SK-N-SH (cell line): Measurements from ENCODE around the gene SRF. TPM values are rescaled to one million over a fixed set of nuclear protein-coding genes. Genes with fewer than 3 reads are reported as not detected.

Experiments used
- CTCF ChIA-PET: fragments of 300-600, 350-600 bp; formaldehyde crosslinking; extraction: SDS; loops from one replicate; lab custom pipeline; 2021; lab: Yijun Ruan, JAX
- POLR2A ChIA-PET: fragments of 350-600 bp; sonication (Branson Sonifier 250); formaldehyde crosslinking; extraction: SDS; loops from one replicate; lab custom pipeline; 2020; ENCODE audit warnings: antibody characterized with exemption, inconsistent platforms; lab: Yijun Ruan, JAX
- DNase-seq: peaks from one replicate; pipeline ENCODE4 v3.0.0; 2012
- H2AFZ ChIP-seq: fragments of 200-600 bp; sonication (generic); 2 replicates; pipeline ENCODE4 v1.8.1; 2016; ENCODE audit warnings: antibody characterized with exemption, mild to moderate bottlenecking, low read depth
- H3F3A ChIP-seq: fragments of 200-600 bp; sonication (generic); replicated peaks from 2 replicates; pipeline ENCODE3; 2016; ENCODE audit warnings: antibody characterized with exemption, mild to moderate bottlenecking; ENCODE audit not compliant: insufficient read depth
- H3K27ac ChIP-seq, 2 experiments: fragments of 200-500 bp in 1 of 2; fragments of 200-600 bp in 1 of 2; sonication (Bioruptor generic) in 1 of 2; sonication (generic), shearing (Covaris generic) in 1 of 2; 2 replicates each; pipeline versions ENCODE4 v1.5.1 to v1.6.1; 2014 to 2016; ENCODE audit warnings: low read depth in 2 of 2, inconsistent platforms in 1 of 2, low read length in 1 of 2, mild to moderate bottlenecking in 1 of 2, mixed read lengths in 1 of 2
- H3K27me3 ChIP-seq: fragments of 200-600 bp; sonication (generic), shearing (Covaris generic); 2 replicates; pipeline ENCODE4 v1.6.1; 2016; ENCODE audit warnings: mixed run types; ENCODE audit not compliant: insufficient read depth
- H3K36me3 ChIP-seq, 2 experiments: fragments of 200-500 bp in 1 of 2; fragments of 200-600 bp in 1 of 2; sonication (Bioruptor generic) in 1 of 2; sonication (generic) in 1 of 2; replicated peaks in 1 of 2; 2 replicates each; pipeline versions ENCODE3 to v1.5.1; 2014 to 2016; ENCODE audit warnings: low read length in 1 of 2, mild to moderate bottlenecking in 1 of 2; ENCODE audit not compliant: insufficient read depth in 2 of 2, control insufficient read depth in 1 of 2
- H3K4me1 ChIP-seq, 2 experiments: fragments of 200-500 bp in 1 of 2; fragments of 200-600 bp in 1 of 2; sonication (Bioruptor generic) in 1 of 2; sonication (generic), shearing (Covaris generic) in 1 of 2; 2 replicates each; pipeline versions ENCODE4 v1.5.1 to v1.6.1; 2014 to 2016; ENCODE audit warnings: low read depth in 1 of 2, low read length in 1 of 2, mixed run types in 1 of 2; ENCODE audit not compliant: insufficient read depth in 2 of 2, control insufficient read depth in 1 of 2
- H3K4me2 ChIP-seq: fragments of 200-600 bp; sonication (generic), shearing (Covaris generic); 2 replicates; pipeline ENCODE4 v1.6.1; 2017; ENCODE audit warnings: mixed run types
- H3K4me3 ChIP-seq, 2 experiments: fragments of 200-500 bp in 1 of 2; fragments of 200-600 bp in 1 of 2; sonication (Bioruptor generic) in 1 of 2; sonication (generic), shearing (Covaris generic) in 1 of 2; 2 replicates each; pipeline versions ENCODE4 v1.5.1 to v1.8.1; 2014 to 2016; ENCODE audit warnings: low read depth in 2 of 2, inconsistent platforms in 1 of 2, low read length in 1 of 2, mild to moderate bottlenecking in 1 of 2, mixed read lengths in 1 of 2, moderate library complexity in 1 of 2
- H3K79me2 ChIP-seq: fragments of 200-600 bp; sonication (generic); 2 replicates; pipeline ENCODE4 v1.8.1; 2017; ENCODE audit warnings: mild to moderate bottlenecking; ENCODE audit not compliant: insufficient read depth
- H3K9ac ChIP-seq: fragments of 200-600 bp; sonication (generic); 2 replicates; pipeline ENCODE4 v1.6.1; 2017; ENCODE audit warnings: mixed run types
- H3K9me2 ChIP-seq: fragments of 200-600 bp; sonication (generic); 2 replicates; pipeline ENCODE4 v1.6.1; 2017; ENCODE audit warnings: mixed run types
- H3K9me3 ChIP-seq: fragments of 200-600 bp; sonication (generic); 2 replicates; pipeline ENCODE4 v1.6.1; 2017; ENCODE audit warnings: mixed run types, mild to moderate bottlenecking, moderate library complexity
- H4K20me1 ChIP-seq: fragments of 200-600 bp; sonication (generic); 2 replicates; pipeline ENCODE4 v1.6.1; 2017; ENCODE audit warnings: mild to moderate bottlenecking, mixed run types; ENCODE audit not compliant: insufficient read depth
- FOXM1 ChIP-seq: IDR thresholded peaks from 2 replicates; pipeline ENCODE4 v1.4.0; 2012; ENCODE audit warnings: low read depth, mild to moderate bottlenecking
- GABPA ChIP-seq: IDR thresholded peaks from 2 replicates; pipeline ENCODE4 v1.4.0; 2012; ENCODE audit warnings: low read depth, mild to moderate bottlenecking
- GATA2 ChIP-seq: sonication (generic); formaldehyde crosslinking; IDR thresholded peaks from 2 replicates; pipeline ENCODE4 v1.5.0; 2020; ENCODE audit warnings: mild to moderate bottlenecking, missing genetic modification reagents
- NRF1 ChIP-seq: IDR thresholded peaks from 2 replicates; pipeline ENCODE4 v1.6.1; 2012; ENCODE audit warnings: low read depth, mild to moderate bottlenecking, low read length
- POLR2AphosphoS5 ChIP-seq: IDR thresholded peaks from 2 replicates; pipeline ENCODE4 v1.6.1; 2012; ENCODE audit warnings: low read depth, low read length
- RFX5 ChIP-seq: IDR thresholded peaks from 2 replicates; pipeline ENCODE4 v1.6.1; 2012; ENCODE audit warnings: mild to moderate bottlenecking, improper control_type of control experiment, low read length
- SIN3A ChIP-seq: IDR thresholded peaks from 2 replicates; pipeline ENCODE4 v1.6.1; 2012; ENCODE audit warnings: low read depth, mild to moderate bottlenecking, low read length, moderate library complexity, borderline replicate concordance
- SMC3 ChIP-seq: IDR thresholded peaks from 2 replicates; pipeline ENCODE4 v1.6.1; 2012; ENCODE audit warnings: low read depth, low read length, improper control_type of control experiment
- TCF12 ChIP-seq: IDR thresholded peaks from 2 replicates; pipeline ENCODE4 v1.4.0; 2012
- TEAD4 ChIP-seq: IDR thresholded peaks from 2 replicates; pipeline ENCODE4 v1.4.0; 2012; ENCODE audit warnings: mild to moderate bottlenecking, borderline replicate concordance; ENCODE audit not compliant: insufficient read depth
- WGBS: methylation state at CpG from one replicate; pipeline ENCODE4 v1.1.6; 2017; ENCODE audit warnings: low lambda C conversion rate; 5-methylcytosine and 5-hydroxymethylcytosine counted together
- polyA plus RNA-seq, 3 experiments: library from polyadenylated mRNA; depleted of rRNA; stranded (reverse); fragments of >200 nt; gene quantifications; 2 replicates each; pipeline ENCODE4 v1.2.3, GENCODE V29; 2012
- TF ChIP-seq, protein P1 (sequence below): fragments of 150-350 bp; IDR thresholded peaks from 2 replicates; pipeline ENCODE4 v1.6.1; 2016; ENCODE audit warnings: mild to moderate bottlenecking, low read depth, low read length
- TF ChIP-seq, protein P2 (sequence below): IDR thresholded peaks from 2 replicates; pipeline ENCODE4 v1.6.1; 2012; ENCODE audit warnings: mild to moderate bottlenecking, low read depth, low read length, moderate library complexity
- TF ChIP-seq, protein P3 (sequence below): IDR thresholded peaks from 2 replicates; pipeline ENCODE4 v1.4.0; 2012; ENCODE audit warnings: low read depth
- TF ChIP-seq, protein P4 (sequence below): IDR thresholded peaks from 2 replicates; pipeline ENCODE4; 2012
- TF ChIP-seq, protein P5 (sequence below): fragments of 150-350 bp; IDR thresholded peaks from 2 replicates; pipeline ENCODE4 v1.6.1; 2017; ENCODE audit warnings: antibody characterized with exemption, low read length, low read depth, borderline replicate concordance

Gene SRF
- polyA plus RNA-seq, 1 of the 3 experiments (the other 2 are of a cell fraction) = 31.7 TPM

DNA sequence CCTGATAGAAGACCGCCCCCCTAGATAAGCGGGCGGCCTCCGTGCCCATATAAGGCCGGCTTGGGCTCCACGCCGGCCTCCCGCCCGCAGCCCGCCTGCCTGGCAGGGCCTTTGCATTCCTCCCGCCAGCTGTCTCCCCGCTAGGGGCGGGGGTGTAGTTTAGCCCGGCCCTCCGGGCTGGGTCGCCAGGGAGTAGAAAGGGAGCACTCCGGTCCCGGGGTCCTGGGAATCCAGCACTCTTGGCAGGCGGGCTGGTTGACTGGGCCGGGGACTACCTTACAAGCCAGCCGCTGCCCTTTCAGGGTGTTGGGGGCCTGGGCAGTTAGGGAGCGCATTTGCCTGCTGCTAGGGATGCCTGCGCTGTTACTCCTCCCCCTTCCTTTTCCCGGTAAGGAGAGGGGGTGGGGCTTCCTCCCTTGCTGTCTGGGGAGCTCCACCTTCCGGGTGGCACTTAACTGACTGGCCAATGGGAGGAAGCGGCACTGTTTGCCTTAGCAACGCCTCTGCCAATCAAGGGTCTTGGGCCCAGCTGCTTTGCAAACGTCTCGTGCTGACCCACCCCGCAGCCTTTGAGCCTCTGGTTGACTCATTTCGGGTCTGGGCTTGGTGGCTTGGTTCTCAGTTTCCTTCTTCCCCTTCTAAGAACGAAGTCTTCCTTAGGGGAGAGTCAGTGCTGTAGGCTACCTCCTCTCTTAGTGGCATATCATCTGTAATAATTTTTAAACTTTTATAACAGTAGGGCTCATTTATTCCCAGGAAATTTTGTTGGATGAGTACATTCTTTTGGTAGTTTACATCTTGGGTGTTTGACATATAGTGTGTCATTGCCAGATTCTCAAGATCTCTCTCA lies 3.4 kb downstream of the SRF start (continued):
- TF ChIP-seq, protein P1, sequence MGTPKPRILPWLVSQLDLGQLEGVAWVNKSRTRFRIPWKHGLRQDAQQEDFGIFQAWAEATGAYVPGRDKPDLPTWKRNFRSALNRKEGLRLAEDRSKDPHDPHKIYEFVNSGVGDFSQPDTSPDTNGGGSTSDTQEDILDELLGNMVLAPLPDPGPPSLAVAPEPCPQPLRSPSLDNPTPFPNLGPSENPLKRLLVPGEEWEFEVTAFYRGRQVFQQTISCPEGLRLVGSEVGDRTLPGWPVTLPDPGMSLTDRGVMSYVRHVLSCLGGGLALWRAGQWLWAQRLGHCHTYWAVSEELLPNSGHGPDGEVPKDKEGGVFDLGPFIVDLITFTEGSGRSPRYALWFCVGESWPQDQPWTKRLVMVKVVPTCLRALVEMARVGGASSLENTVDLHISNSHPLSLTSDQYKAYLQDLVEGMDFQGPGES = peak; percentile 76
- TF ChIP-seq, protein P2, sequence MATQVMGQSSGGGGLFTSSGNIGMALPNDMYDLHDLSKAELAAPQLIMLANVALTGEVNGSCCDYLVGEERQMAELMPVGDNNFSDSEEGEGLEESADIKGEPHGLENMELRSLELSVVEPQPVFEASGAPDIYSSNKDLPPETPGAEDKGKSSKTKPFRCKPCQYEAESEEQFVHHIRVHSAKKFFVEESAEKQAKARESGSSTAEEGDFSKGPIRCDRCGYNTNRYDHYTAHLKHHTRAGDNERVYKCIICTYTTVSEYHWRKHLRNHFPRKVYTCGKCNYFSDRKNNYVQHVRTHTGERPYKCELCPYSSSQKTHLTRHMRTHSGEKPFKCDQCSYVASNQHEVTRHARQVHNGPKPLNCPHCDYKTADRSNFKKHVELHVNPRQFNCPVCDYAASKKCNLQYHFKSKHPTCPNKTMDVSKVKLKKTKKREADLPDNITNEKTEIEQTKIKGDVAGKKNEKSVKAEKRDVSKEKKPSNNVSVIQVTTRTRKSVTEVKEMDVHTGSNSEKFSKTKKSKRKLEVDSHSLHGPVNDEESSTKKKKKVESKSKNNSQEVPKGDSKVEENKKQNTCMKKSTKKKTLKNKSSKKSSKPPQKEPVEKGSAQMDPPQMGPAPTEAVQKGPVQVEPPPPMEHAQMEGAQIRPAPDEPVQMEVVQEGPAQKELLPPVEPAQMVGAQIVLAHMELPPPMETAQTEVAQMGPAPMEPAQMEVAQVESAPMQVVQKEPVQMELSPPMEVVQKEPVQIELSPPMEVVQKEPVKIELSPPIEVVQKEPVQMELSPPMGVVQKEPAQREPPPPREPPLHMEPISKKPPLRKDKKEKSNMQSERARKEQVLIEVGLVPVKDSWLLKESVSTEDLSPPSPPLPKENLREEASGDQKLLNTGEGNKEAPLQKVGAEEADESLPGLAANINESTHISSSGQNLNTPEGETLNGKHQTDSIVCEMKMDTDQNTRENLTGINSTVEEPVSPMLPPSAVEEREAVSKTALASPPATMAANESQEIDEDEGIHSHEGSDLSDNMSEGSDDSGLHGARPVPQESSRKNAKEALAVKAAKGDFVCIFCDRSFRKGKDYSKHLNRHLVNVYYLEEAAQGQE = no peak

DNA sequence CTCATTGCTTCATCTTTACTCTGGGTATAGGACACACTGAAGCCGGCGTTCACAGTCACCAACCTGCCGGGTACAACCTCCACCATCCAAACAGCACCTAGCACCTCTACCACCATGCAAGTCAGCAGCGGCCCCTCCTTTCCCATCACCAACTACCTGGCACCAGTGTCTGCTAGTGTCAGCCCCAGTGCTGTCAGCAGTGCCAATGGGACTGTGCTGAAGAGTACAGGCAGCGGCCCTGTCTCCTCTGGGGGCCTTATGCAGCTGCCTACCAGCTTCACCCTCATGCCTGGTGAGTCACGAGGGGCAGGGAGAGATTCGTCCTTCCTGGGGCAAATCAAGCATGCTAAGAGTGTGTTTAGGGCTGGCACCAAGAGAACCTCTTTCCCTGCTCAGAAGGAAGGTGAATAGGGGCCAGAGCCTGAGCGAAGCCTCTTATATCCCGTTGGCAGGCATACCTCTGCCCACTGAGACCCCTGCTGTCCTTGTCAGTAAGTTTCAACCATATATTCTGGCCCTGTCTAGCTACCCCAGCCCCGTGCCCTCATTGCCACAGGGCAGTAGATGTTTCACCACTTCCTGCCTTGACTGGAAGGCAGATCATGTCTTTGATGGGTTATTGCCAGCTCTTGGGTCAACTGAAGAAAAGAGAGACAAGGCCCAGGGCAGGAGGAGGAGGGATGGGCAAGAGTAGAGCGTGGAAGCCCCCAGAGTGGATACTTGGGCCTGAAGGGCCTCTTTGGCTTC lies 4.8 kb downstream of the SRF start:
- CTCF ChIA-PET = interaction anchor here (0.8 to 1.5 kb wide), 2 partner anchors 32 to 54 kb away, joined by 3 to 6 read pairs; partner anchors contain the start of gene DNPH1
- Histone ChIP-seq H3K4me3 (no peak overlapping the region), H3K4me2 (no peak overlapping the region), H4K20me1 (peaks cover 19% of the 10 kb centered on the region), H3K4me1 (peaks cover 20 to 22% of the 10 kb centered on the region in 2 experiments), H3K79me2 (peaks cover 44% of the 10 kb centered on the region), H3K9me3 (no peaks in the 10 kb centered on the region), H3F3A (peaks cover 7% of the 10 kb centered on the region), H2AFZ (no peak overlapping the region), H3K27ac (peak overlapping the region in 1 of 2 experiments; percentile 91; a peak in 1 of 4 replicates), H3K27me3 (no peaks in the 10 kb centered on the region), H3K9ac (no peak overlapping the region), H3K9me2 (no peaks in the 10 kb centered on the region), H3K36me3 (peaks cover 19 to 51% of the 10 kb centered on the region in 2 experiments)
- DNase-seq = no peak
- 87% methylated on average over 10 of the region's 11 CpGs for WGBS
- POLR2A ChIA-PET = no interaction called here
- TF ChIP-seq TEAD4 (no peak), SMC3 (no peak), NRF1 (no peak), GATA2 (CRISPR knock-in tag) (no peak), FOXM1 (no peak), RFX5 (no peak), SIN3A (no peak), GABPA (no peak), TCF12 (no peak), POLR2AphosphoS5 (no peak)
- TF ChIP-seq, protein P2 = no peak
- TF ChIP-seq, protein P3, sequence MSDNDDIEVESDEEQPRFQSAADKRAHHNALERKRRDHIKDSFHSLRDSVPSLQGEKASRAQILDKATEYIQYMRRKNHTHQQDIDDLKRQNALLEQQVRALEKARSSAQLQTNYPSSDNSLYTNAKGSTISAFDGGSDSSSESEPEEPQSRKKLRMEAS = no peak
- TF ChIP-seq, protein P4, sequence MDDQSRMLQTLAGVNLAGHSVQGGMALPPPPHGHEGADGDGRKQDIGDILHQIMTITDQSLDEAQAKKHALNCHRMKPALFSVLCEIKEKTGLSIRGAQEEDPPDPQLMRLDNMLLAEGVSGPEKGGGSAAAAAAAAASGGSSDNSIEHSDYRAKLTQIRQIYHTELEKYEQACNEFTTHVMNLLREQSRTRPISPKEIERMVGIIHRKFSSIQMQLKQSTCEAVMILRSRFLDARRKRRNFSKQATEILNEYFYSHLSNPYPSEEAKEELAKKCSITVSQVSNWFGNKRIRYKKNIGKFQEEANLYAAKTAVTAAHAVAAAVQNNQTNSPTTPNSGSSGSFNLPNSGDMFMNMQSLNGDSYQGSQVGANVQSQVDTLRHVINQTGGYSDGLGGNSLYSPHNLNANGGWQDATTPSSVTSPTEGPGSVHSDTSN = no peak
- TF ChIP-seq, protein P5, sequence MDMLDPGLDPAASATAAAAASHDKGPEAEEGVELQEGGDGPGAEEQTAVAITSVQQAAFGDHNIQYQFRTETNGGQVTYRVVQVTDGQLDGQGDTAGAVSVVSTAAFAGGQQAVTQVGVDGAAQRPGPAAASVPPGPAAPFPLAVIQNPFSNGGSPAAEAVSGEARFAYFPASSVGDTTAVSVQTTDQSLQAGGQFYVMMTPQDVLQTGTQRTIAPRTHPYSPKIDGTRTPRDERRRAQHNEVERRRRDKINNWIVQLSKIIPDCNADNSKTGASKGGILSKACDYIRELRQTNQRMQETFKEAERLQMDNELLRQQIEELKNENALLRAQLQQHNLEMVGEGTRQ = no peak
